ENCODE measurements around the gene NMUR2.

DNA sequence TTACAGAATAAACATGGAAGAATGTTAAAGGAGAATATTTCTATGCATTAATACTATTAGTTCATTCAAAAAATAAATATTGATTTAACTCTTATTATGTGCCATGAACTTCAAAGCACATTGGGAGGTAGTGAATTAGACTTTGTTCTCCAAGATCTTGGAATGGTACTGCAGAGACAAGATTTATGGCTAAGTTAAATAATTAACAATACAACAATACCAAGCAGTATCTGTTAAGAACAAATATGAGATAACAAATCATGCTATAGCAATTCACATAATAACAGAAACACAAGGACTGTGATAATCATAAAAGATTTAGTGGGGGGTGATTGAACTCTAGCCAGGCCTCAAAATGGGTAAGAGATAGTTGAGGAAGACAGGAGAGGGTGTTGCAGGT lies 11.6 kb downstream of the NMUR2 start:
- no peak for TF ChIP-seq CTCF (IDR thresholded peaks at IDR 0.05; ENCODE audit: low read length)
- TF ChIP-seq EZH2 (optimal IDR thresholded peaks at IDR 0.05; ENCODE audit: low read depth, low read length): no peak
- TF ChIP-seq EZH2phosphoT487 (IDR thresholded peaks at IDR 0.05; ENCODE audit: low read length): no peak

Measured in MM.1S (cell line).